HG03342 (cell line): Measurements from ENCODE around the gene KLF11.

Experiments
- ATAC-seq: cut with Tn5 transposase; IDR thresholded peaks from one replicate; pipeline ENCODE4 v1.9.1; 2021; ENCODE audit warnings: mild to moderate bottlenecking, moderate library complexity; ENCODE audit not compliant: unreplicated experiment

The KLF11 gene

GRCh38 chr2:10061221-10061925, 18.0 kb downstream of the KLF11 start:
- no peak for ATAC-seq

GRCh38 chr2:10062931-10063365, 19.6 kb downstream of the KLF11 start:
- ATAC-seq = no peak

GRCh38 chr2:10063566-10063965, 20.2 kb downstream of the KLF11 start:
- no peak for ATAC-seq

- no peak for ATAC-seq
These were observed 21.8 kb downstream of the KLF11 start for GRCh38 chr2:10064932-10065772.

GRCh38 chr2:10065773-10066055, 22.4 kb downstream of the KLF11 start:
- ATAC-seq = no peak

GRCh38 chr2:10067330-10067729, 24.0 kb downstream of the KLF11 start:
- no peak for ATAC-seq

GRCh38 chr2:10067881-10068280, 24.5 kb downstream of the KLF11 start:
- no peak for ATAC-seq

GRCh38 chr2:10071176-10071575, 27.8 kb downstream of the KLF11 start:
- no peak for ATAC-seq

GRCh38 chr2:10071595-10071994, 28.2 kb downstream of the KLF11 start:
- ATAC-seq = no peak

- ATAC-seq = peak; percentile 84
These were observed 29.5 kb downstream of the KLF11 start for GRCh38 chr2:10072656-10073480.

- no peak for ATAC-seq
These were observed 30.4 kb downstream of the KLF11 start for GRCh38 chr2:10073706-10074105.

- ATAC-seq = no peak
These were observed 31.8 kb downstream of the KLF11 start for GRCh38 chr2:10075101-10075500.

- no peak for ATAC-seq
These were observed 32.3 kb downstream of the KLF11 start for GRCh38 chr2:10075571-10076209.

- ATAC-seq = no peak
These were observed 33.2 kb downstream of the KLF11 start for GRCh38 chr2:10076511-10076910.

GRCh38 chr2:10076988-10077527, 33.7 kb downstream of the KLF11 start:
- no peak for ATAC-seq

GRCh38 chr2:10078001-10078400, 34.7 kb downstream of the KLF11 start:
- no peak for ATAC-seq

GRCh38 chr2:10078704-10079265, 35.4 kb downstream of the KLF11 start:
- no peak for ATAC-seq

- ATAC-seq = no peak
These were observed 36.0 kb downstream of the KLF11 start for GRCh38 chr2:10079266-10079869.

- ATAC-seq = no peak
These were observed 36.7 kb downstream of the KLF11 start, which contains the start of gene CYS1 for GRCh38 chr2:10079870-10080535. CYS1 (minus strand) TSS chr2:10080411; CDS start chr2:10080223, 188 bp downstream.
